OCI-LY7 (cell line): ENCODE measurements around the gene PKD1L1. TPM values are rescaled to one million over a fixed set of nuclear protein-coding genes. Genes with fewer than 3 reads are reported as not detected.

Experiments
- BruUV-seq: library from RNA; stranded (reverse); fragments of 400-500 nt; replicated peaks from 2 replicates; lab custom pipeline; 2021; lab: Mats Ljungman, UMichigan
- CTCF ChIA-PET: fragments of 300-600 bp; sonication (Branson Sonifier 250); formaldehyde crosslinking; loops from one replicate; lab custom pipeline; 2022; ENCODE audit warnings: antibody characterized with exemption; ENCODE audit not compliant: unreplicated experiment; lab: Charles Lee
- POLR2A ChIA-PET: fragments of 300-600 bp; sonication (Branson Sonifier 250); formaldehyde crosslinking; loops from one replicate; lab custom pipeline; 2022; ENCODE audit warnings: antibody characterized with exemption; lab: Charles Lee
- DNase-seq: peaks from one replicate; pipeline ENCODE4 v3.0.0-alpha.2; 2015; ENCODE audit warnings: low spot score
- H2AFZ ChIP-seq: fragments of 200-600 bp; sonication (generic), shearing (Covaris generic); 2 replicates; pipeline ENCODE4 v1.6.1; 2014; ENCODE audit warnings: mild to moderate bottlenecking, antibody characterized with exemption, low read length, moderate library complexity
- H3K27ac ChIP-seq: fragments of 200-600 bp; sonication (generic); 2 replicates; pipeline ENCODE4 v1.5.1; 2014; ENCODE audit warnings: mixed run types, low read depth, mild to moderate bottlenecking, moderate library complexity, low read length, inconsistent platforms; ENCODE audit not compliant: poor library complexity, severe bottlenecking
- H3K36me3 ChIP-seq: fragments of 200-600 bp; sonication (generic); 2 replicates; pipeline ENCODE4 v1.6.1; 2014; ENCODE audit warnings: mild to moderate bottlenecking, antibody characterized with exemption, low read length, moderate library complexity, mixed read lengths; ENCODE audit not compliant: insufficient read depth
- H3K4me1 ChIP-seq: fragments of 200-600 bp; sonication (generic); 2 replicates; pipeline ENCODE4 v1.5.1; 2014; ENCODE audit warnings: mild to moderate bottlenecking, low read length; ENCODE audit not compliant: insufficient read depth, poor library complexity, severe bottlenecking
- H3K4me2 ChIP-seq: fragments of 200-600 bp; sonication (generic); 2 replicates; pipeline ENCODE4 v1.6.1; 2014; ENCODE audit warnings: mild to moderate bottlenecking, low read length
- H3K4me3 ChIP-seq: fragments of 200-600 bp; sonication (generic); 2 replicates; pipeline ENCODE4 v1.5.1; 2014; ENCODE audit warnings: mild to moderate bottlenecking, low read depth, low read length; ENCODE audit not compliant: poor library complexity, severe bottlenecking
- H3K79me2 ChIP-seq: fragments of 200-600 bp; sonication (generic); 2 replicates; pipeline ENCODE4 v1.6.1; 2016; ENCODE audit warnings: low read depth, mild to moderate bottlenecking, low read length, moderate library complexity, mixed read lengths; ENCODE audit not compliant: insufficient read depth
- H3K9me2 ChIP-seq: fragments of 200-600 bp; sonication (generic); 2 replicates; pipeline ENCODE4 v1.6.1; 2016; ENCODE audit warnings: mild to moderate bottlenecking, low read length, mixed read lengths; ENCODE audit not compliant: insufficient read depth
- H3K9me3 ChIP-seq: fragments of 200-600 bp; sonication (generic); 2 replicates; pipeline ENCODE4 v1.6.1; 2014; ENCODE audit warnings: mild to moderate bottlenecking, mixed run types, low read length, mixed read lengths
- H4K20me1 ChIP-seq: fragments of 200-600 bp; sonication (generic); 2 replicates; pipeline ENCODE4 v1.6.1; 2014; ENCODE audit warnings: mild to moderate bottlenecking, antibody characterized with exemption, low read length, moderate library complexity, mixed read lengths; ENCODE audit not compliant: insufficient read depth
- CTCF ChIP-seq: fragments of 200-600 bp; sonication (generic); conservative IDR thresholded peaks from 2 replicates; pipeline ENCODE4 v1.5.1; 2014; ENCODE audit warnings: mild to moderate bottlenecking, antibody characterized with exemption, low read length, moderate library complexity, mixed read lengths
- EZH2phosphoT487 ChIP-seq: fragments of 200-600 bp; sonication (generic); IDR thresholded peaks from 2 replicates; pipeline ENCODE4 v1.6.1; 2018; ENCODE audit warnings: low read depth, borderline replicate concordance, mild to moderate bottlenecking, mixed run types, antibody characterized with exemption, low read length, moderate library complexity, mixed read lengths
- intact Hi-C: fragments of 100-400 bp; cut with micrococcal nuclease; formaldehyde crosslinking; loops from one replicate; pipeline ENCODE4 v1.10.0; 2022; ENCODE audit not compliant: unreplicated experiment
- total RNA-seq, 2 experiments: library from RNA; depleted of rRNA in 1 of 2; stranded (reverse); fragments of >200 nt in 1 of 2; shearing (Covaris generic) in 1 of 2; gene quantifications; 2 replicates each; pipeline ENCODE4 v1.2.3, GENCODE V29; 2014 to 2022

Gene PKD1L1
- total RNA-seq, 2 experiments from 2014 or later: 0.19 to 0.63 TPM

- no TSS peak for BruUV-seq
- Histone ChIP-seq H3K4me2 (no peak overlapping the region), H3K9me2 (no peaks in the 10 kb centered on the region), H3K4me3 (no peak overlapping the region), H3K4me1 (no peaks in the 10 kb centered on the region), H4K20me1 (no peaks in the 10 kb centered on the region), H3K9me3 (no peaks in the 10 kb centered on the region), H2AFZ (no peak overlapping the region), H3K36me3 (no peaks in the 10 kb centered on the region), H3K79me2 (no peaks in the 10 kb centered on the region), H3K27ac (no peak overlapping the region)
- TF ChIP-seq EZH2phosphoT487 (no peak), CTCF (no peak)
- POLR2A ChIA-PET: no interaction called here
- DNase-seq: no peak
- intact Hi-C loops: loop anchor here (5.0 kb wide), 1 partner anchor 47 kb away; no protein-coding TSS in a partner anchor
- CTCF ChIA-PET: no interaction called here
Observed at GRCh38 chr7:47890125-47890524, 58.1 kb downstream of the PKD1L1 start.

GRCh38 chr7:47889723-47890122 lies 58.5 kb downstream of the PKD1L1 start:
- no peaks in the 10 kb centered on the region for H3K9me2 ChIP-seq
- BruUV-seq: no TSS peak
- no peak overlapping the region for H2AFZ ChIP-seq
- no peaks in the 10 kb centered on the region for H3K9me3 ChIP-seq
- no peaks in the 10 kb centered on the region for H3K4me1 ChIP-seq
- no peak overlapping the region for H3K4me2 ChIP-seq
- CTCF ChIA-PET: no interaction called here
- no peaks in the 10 kb centered on the region for H3K36me3 ChIP-seq
- TF ChIP-seq EZH2phosphoT487: no peak
- TF ChIP-seq CTCF: no peak
- no peak overlapping the region for H3K27ac ChIP-seq
- POLR2A ChIA-PET: no interaction called here
- H3K4me3 ChIP-seq: no peak overlapping the region
- H4K20me1 ChIP-seq: no peaks in the 10 kb centered on the region
- no peaks in the 10 kb centered on the region for H3K79me2 ChIP-seq
- intact Hi-C loops: loop anchor here (5.0 kb wide), 1 partner anchor 48 kb away; no protein-coding TSS in a partner anchor
- DNase-seq: no peak

- Histone ChIP-seq H3K4me3 (no peak overlapping the region), H3K4me1 (no peaks in the 10 kb centered on the region), H4K20me1 (no peaks in the 10 kb centered on the region), H2AFZ (no peak overlapping the region), H3K4me2 (no peak overlapping the region), H3K9me2 (no peaks in the 10 kb centered on the region), H3K27ac (no peak overlapping the region), H3K9me3 (no peaks in the 10 kb centered on the region), H3K79me2 (no peaks in the 10 kb centered on the region), H3K36me3 (no peaks in the 10 kb centered on the region)
- TF ChIP-seq CTCF (no peak), EZH2phosphoT487 (no peak)
- no TSS peak for BruUV-seq
- DNase-seq: no peak
- intact Hi-C loops: no loop called here
- ChIA-PET POLR2A (no interaction called here), CTCF (no interaction called here)
Observed at GRCh38 chr7:47888371-47889265, 59.6 kb downstream of the PKD1L1 start.
